ACHN (cell line): ENCODE measurements around the gene DLL4.
"Not testable (repeated sequence)": the region's sequence is repeated elsewhere in the genome, so short reads cannot be mapped to it uniquely, and the experiment has no call there.

Source experiments
- DNase-seq: peaks from one replicate; pipeline ENCODE4 v3.0.0-alpha.2; 2015
- in situ Hi-C: cut with HindIII; loops from 2 replicates; pipeline ENCODE4 v1.10.0; 2017; ENCODE audit warnings: low sequenced_read_pairs, low pct_ligation_motif_present, low pct_unique_long_range_greater_than_20kb

Gene DLL4

DNA sequence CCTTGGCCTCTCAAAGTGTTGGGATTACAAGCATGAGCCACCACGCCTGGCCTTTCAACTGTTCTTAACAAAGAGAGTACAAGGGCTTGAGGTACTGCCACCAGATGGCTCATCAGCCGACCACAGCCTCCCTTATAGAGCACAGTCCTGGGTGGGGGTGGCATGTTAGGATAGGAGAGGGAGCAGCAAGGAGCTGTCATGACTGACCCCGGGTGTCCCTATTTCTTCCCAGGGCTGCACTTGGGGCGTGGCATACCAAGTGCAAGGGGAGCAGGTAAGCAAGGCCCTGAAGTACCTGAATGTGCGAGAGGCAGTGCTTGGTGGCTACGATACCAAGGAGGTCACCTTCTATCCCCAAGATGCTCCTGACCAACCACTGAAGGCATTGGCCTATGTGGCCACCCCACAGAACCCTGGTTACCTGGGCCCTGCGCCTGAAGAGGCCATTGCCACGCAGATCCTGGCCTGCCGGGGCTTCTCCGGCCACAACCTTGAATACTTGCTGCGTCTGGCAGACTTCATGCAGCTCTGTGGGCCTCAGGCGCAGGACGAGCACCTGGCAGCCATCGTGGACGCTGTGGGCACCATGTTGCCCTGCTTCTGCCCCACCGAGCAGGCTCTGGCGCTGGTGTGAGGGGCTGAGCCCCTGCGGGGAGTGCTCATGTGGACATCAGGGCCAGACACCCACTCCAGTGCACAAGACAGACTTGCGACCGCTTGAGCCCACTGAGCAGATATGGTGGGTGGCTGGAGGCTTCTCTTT is 26.2 kb downstream of the DLL4 start:
- in situ Hi-C loops: no loop called here
- DNase-seq: no peak

DNA sequence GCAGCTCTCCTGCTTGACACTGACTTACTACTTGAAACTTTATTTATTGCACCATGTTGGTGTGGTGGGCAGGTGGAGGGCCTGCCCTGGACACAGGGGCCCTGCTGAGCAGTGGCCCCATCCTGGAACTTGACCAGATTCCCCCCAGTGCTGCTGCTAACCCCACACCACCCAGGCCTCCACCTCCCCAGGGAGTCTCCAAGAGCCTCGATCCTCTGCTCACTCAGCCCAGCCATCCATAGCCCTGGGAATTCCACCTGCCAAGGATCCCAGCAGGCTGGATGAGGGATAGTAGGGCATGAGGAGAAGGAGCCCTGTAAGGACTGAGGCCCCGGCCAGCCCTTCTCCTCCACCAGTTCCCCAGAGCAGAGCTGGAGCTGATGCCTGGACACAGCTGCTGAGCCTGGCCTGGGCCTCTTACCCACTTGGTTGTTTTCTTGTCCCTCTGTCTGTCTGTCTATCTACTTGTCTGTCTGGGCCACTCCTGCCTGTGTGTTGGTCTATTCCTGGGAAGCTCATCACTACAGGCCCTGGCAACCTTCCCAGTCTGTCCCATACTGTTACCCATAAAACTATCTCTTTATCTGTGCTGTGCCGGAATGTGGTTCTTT is 26.9 kb downstream of the DLL4 start:
- in situ Hi-C loops: no loop called here
- no peak for DNase-seq

DNA sequence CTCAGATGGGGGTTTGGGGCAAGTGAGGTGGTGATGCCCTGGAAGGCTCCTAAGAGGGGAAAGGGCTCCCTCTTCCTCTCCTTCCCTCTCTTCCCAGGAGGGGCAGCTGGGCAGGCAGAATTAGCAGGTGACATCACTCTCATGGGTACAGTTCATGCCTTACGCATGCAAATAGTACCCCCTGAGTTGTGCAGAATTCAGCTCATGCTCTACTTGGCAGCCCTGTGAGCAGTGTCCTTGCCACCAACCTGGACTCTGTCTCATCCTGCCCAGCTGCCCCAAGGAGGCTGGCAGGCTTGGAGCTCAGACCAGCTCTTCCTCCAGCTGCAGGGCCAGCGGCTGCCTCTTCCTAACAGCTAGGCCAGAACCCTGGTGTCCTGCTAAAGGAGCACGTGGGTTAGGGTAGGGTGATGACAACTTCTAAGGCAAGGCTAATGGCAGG is 27.4 kb downstream of the DLL4 start:
- in situ Hi-C loops: no loop called here

DNA sequence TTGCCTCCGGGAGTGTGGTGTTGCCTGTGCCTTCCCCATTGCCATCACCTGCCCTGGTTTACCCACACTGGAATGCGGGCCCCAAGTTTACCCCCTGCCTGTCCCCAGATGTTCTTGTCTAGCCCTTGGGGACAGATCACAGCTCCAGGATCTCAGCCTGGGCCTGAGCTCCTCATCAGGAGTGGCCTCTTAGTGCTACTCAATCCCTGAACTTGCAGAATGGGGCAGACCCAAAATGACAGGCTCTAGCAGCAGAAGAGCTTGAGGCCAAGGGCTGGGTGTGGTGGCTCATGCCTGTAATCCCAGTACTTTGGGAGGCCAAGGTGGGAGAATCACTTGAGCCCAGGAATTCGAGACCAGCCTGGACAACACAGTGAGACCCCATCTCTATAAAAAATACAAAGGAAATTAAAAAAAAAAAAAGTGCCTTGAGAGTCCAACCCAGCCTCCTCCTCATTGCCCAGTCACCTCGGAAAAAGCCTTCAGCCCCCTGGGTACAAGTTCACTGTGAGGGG is 28.0 kb downstream of the DLL4 start:
- in situ Hi-C loops: no loop called here
- DNase-seq: no peak

More for the DNA sequence above, 27.4 kb downstream of the DLL4 start:
- no peak for DNase-seq

DNA sequence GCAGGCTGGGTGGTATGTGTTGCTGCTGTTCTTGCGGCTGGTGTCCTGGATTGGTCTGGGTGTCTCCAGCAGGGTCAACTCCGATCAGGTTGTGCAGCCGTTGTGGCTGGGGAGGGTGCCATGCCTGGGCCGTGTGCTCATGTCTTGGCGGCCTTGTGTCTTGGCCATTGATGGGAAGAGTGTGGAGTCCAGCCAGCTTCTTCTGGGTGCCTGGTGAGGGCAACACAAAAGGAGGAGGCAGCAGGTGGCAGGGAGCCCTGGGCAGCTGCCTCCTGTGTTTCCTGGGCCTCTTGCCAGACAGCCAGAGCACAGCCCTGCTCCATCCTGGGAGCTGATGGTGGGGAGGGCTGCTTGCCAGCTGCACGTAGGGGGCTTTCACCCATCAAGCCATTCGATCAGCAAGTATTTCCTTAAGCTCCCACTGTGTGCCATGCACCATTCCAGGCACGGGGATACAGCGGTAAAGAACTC is 28.5 kb downstream of the DLL4 start:
- in situ Hi-C loops: no loop called here
- no peak for DNase-seq

DNA sequence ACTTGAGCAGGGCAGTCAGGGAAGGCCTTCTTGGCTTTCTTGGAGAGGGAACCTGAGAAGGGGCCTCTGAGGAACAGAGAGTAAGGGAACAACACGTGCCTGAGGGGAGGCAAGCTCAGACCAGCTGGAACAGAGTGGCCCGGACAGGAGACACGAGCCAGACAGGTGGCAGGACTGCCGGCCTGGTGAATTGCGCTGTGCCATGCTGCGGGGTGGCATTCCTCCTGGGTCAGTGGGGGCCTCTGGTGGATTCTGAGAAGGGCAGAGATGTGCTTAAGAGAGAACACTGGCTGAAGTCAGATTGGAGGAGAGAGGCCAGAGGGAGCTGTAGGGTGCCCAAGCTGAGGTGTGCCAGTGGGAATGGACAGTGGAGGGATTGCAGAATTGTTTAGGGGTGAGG is 29.0 kb downstream of the DLL4 start:
- DNase-seq: no peak
- in situ Hi-C loops: no loop called here

DNA sequence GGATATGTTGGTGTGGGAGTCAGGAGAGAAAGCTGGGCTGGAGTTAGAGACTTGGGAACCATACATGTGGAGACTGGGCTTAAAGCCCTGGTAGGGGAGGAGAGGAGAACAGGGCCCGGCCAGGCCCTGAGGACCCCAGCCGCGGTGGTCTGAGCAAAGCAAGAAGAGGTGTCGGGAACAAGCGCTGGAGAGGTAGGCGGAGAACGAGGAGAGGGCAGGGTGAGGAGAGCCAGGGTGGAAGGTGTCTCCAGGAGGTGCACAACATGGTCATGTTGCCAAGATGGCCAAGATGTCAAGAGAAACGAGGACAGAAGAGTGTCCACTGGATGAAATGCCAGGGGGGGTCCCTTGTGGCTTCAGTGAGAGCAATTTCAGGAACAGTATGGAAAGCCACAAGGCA is 29.6 kb downstream of the DLL4 start:
- no peak for DNase-seq
- in situ Hi-C loops: no loop called here

DNA sequence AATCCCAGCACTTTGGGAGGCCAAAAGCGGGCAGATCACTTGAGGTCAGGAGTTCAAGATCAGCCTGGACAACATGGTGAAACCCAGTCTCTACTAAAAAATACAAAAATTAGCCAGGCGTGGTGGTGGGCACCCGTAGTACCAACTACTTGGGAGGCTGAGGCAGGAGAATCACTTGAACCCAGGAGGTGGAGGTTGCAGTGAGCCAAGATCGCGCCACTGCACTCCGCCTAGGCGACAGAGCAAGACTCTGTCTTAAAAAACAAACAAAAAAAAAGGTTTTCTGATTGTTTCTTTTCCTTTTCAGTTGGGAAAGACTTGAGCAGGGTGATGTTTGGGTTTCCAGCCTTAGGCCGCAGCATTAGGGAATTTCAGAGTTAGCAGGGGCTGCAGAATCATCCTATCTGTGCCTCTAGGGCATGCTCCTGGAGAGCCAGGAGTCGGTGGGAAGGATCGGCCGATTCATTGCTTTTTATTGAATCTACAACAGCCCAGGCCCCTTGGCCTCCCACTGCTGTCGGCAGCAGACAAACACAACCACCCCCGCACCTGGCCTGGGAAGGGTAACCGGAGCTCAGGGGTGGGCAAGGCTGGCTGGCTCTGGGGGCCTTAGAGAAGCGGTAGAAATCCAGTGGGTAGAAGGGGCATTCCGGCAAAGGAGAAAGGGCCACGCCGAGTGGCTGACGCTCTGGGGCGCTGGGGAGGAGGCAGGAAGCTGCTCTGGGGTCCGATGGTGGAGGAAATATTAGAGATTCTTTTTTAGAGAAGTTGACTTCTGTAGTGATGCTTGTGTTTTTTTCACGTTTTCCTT is 30.4 kb downstream of the DLL4 start:
- in situ Hi-C loops: no loop called here
- no peak for DNase-seq

DNA sequence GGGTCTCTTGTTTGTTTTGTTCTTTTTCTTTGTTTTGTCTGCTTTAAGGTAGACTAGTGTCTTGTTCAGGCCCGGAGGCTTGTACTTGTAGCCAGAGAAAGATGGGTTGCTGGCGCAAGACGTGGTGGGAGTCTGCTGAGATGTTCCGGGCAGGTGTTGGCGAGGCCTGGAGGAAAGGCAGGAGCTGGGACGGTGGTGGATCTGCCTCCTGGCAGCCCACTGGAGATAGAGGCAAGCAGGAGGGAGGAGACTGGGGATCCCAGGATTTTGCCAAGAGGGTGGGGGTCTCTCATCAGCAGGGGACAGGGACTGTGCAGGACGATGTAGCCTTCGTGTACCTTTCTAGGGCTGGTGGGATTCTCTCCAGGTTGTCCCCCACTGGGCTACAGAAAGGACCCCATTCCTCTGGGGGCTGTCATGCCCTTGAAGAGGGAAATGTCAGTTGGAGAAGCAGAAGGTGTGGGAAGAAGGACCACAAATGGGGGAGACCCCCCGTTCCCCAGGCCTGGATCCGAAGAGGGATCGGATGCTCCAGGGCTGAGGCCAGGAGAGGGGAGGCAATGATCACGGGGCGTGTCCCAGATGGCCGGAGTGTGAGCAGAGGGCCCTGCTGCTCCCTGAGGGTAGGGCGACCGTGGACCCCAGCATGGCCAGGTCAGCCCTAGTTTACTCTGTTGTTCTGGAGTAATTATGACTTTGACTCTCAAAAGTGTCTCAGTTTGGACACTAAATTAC is 31.2 kb downstream of the DLL4 start:
- no peak for DNase-seq
- in situ Hi-C loops: no loop called here

DNA sequence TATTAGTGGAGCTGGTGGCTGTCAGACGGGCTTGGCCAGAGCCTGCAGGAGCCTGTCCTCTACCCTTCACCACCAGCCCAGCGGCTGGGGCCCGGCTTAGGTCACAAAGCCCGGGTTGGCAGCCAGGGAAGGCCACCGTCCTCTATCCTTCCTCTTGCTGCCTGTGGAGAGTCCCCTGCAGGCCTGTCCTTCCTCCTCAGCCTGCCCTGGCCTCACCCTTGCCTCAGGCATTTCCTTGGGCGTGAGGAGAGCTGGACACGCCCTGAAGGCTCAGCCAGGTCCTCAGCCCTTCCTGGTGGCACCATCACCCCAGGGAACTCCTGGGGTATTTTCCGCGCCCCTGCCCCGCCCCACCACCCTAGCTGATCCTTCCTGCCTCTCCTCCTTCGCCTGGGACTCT is 31.8 kb downstream of the DLL4 start:
- no peak for DNase-seq
- in situ Hi-C loops: no loop called here

DNA sequence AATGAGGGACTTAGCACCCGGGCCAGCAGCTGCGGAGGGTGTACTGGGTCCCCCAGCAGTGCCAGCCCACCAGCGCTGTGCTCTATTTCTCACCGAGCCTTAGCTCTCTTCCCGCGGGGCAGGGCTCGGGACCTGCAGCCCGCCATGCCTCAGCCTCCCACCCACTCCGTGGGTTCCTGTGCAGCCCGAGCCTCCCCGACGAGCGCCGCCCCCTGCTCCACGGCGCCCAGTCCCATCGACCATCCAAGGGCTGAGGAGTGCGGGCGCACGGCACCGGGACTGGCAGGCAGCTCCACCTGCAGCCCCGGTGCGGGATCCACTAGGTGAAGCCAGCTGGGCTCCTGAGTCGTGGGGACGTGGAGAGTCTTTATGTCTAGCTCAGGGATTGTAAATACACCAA is 32.6 kb downstream of the DLL4 start:
- DNase-seq, in situ Hi-C loops: not testable (repeated sequence)

DNA sequence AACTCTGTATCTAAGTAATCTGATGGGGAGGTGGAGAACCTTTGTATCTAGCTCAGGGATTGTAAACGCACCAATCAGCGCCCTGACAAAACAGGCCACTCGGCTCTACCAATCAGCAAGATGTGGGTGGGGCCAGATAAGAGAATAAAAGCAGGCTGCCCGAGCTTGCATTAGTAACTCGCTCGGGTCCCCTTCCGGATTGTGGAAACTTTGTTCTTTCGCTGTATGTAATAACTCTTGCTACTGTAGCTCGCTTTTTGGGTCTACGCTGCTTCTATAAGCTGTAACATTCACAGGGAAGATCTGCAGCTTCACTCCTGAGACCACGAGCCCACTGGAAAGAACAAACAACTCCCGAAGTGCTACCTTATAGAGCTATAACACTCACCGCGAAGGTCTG is 33.2 kb downstream of the DLL4 start:
- DNase-seq, in situ Hi-C loops: not testable (repeated sequence)

DNA sequence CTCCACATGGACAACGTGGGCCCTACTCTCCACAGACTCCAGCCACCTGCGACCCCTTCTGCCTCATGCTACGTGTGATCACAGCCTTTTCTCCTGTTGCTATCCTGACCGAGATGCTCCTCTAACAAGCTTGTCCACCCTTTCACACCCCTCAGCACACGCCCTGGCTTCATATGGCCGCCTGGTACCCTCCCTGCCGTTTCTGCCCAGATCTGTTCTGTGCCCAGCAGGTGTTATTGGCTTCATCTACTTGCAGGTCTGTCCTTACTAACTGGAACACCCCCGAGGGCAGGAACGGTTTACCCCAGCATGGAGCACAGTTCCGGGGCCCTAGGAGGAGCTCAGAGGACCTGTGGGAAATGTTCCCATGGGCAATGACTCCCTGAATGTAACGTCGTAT is 34.1 kb downstream of the DLL4 start:
- in situ Hi-C loops: no loop called here
- no peak for DNase-seq

DNA sequence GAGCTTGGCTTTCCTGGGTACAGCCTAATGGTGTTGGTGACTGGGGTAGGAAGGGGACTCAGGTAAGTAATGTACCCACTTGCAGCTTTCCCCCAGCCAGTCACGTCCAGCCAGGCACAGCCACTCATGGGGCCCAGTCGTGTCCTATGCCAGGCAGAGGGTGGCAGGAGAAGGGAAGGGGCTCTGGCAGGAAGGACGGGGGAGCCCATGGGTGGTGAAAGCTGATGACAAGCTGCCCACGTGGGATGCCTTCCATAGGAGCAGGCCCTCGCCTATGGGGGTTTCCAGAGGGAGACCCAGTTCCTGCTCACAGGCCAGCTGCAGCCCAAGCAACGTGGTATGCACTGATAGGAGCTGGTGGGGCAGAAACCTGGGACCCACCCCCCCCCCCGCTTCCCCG is 34.9 kb downstream of the DLL4 start:
- no peak for DNase-seq
- in situ Hi-C loops: no loop called here

DNA sequence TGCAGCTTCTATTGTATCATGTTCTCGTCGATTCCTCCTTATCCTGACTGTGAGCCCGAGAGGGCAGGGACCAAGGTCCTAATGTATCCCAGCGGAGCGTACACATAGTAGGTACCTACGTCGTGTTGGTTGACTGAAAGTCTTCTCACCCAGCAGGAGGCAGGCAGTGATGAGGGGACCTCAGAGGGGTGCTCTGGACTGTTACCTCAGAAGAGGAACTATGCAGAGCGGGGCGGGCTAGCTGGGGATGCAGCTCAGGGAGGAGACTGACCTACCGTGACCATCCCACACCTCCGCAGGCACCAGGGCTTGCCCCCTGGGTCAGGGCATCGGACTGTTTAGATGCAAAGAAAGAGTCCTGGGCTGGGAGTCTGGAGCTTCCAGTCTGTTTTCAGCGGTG is 35.5 kb downstream of the DLL4 start:
- DNase-seq: no peak
- in situ Hi-C loops: no loop called here

DNA sequence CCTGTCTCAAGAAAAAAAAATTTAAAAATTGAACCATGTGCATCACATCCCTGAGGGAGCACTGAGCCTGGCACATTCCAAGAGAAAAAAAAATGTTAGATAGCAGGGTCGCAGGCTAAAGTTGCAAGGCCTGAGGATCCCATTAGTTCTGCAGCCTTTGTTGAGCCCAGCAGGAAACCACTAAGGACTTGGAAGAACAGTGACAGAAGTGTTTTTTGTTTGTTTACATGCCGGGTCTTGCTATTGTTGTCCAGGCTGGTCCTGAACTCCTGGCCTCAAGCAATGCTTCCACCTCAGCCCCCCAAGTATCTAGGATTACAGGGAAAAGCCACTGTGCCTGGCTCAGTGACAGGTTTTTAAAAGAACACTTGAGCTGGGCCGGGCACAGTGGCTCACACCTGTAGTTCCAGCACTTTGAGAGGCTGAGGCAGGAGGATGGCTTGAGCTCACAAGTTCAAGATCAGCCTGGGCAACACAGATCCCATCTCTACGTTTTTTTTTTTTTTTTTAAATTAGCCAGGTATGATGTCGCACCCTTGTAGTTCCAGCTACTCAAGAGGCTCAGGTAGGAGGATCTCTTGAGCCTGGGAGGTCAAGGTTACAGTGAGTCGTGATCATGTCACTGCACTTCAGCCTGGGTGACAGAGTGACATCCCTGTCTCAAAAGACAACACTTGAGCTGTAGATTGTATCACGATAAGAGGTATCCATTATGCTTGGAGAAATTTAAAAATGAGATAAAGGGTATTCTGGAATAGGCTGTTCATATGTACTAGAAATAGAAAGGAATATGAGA is 39.3 kb downstream of the DLL4 start:
- no peak for DNase-seq
- in situ Hi-C loops: no loop called here

DNA sequence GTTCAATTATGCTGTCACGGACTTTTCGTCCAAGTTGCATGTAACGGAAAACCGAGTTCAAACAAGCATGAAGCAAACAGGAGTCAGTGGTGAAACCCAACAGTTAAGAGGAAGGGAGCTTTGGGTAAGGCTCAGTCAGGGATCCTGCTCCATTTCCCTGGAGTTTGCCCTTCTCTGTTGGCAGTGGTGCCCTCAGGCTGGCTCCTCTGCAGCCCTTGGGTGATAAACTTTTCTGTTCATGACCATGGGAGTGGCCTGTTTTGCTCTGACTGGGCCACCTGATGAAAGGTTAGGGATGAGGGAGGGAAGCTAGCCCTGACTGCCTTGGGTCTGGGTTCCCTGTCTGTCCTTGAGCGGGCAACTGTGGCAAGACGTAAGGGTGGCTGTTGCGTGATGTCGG is 40.2 kb downstream of the DLL4 start:
- in situ Hi-C loops: no loop called here
- no peak for DNase-seq

DNA sequence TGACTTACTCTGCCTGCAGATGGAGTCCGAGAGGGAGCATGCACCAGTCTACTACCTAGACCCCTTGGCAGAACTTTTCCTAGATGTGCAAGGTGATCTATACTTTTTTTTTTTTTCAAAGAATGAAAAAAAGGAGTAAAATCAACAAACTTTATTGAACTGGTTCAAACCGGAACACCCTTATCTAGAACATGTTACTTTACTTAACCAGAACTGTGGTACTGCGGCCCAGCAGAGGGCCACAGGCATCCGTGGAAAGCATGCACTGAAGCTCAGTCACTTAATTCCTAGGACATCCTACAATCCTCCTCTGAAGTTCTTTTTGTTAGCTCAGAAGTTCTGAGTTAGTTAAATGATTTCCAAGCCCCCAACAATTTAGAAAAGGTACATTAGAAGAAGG is 45.7 kb downstream of the DLL4 start:
- in situ Hi-C loops: no loop called here
- no peak for DNase-seq
